ENCODE data around the gene RIPOR2.
"Not testable (repeated sequence)": the region's sequence is repeated elsewhere in the genome, so short reads cannot be mapped to it uniquely, and the experiment has no call there.

DNA sequence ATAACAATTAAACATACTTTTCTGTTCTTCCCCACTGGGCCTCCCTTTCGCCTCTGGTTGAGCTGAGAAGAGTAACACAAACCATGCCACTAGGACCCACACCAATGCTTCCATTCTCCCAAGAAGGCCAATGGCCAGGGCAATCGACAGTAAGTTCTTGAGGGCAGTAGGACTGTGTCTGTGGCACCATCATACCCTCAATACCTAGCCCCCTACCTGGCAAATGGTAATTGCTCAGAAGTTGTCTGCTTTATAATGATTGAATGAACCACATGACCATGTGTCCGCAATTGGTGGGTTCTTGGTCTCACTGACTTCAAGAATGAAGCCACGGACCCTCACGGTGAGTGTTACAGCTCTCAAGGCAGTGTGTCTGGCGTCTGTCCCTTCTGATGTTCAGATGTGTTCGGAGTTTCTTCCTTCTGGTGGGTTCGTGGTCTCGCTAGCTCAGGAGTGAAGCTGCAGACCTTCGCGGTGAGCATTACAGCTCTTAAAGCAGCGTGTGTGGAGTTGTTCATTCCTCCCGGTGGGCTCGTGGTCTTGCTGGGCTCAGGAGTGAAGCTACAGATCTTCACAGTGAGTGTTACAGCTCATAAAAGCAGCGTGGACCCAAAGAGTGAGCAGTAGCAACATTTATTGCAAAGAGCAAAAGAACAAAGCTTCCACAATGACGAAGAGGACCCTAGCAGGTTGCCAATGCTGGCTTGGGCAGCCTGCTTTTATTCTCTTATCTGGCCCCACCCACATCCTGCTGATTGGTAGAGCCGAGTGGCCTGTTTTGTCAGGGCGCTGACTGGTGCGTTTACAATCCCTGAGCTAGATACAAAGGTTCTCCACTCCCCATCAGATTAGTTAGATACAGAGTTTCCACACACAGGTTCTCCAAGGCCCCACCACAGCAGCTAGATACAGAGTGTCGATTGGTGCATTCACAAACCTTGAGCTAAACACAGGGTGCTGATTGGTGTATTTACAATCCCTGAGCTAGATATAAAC lies 170.6 kb downstream of the RIPOR2 start:
- TF ChIP-seq CTCF (conservative IDR thresholded peaks at IDR 0.05; ENCODE audit: low read depth in 2 of 2); JUNB (IDR thresholded peaks at IDR 0.05; ENCODE audit: unreplicated experiment); POLR2AphosphoS5 (IDR thresholded peaks at IDR 0.05; ENCODE audit: low read depth); EZH2phosphoT487 (IDR thresholded peaks at IDR 0.05; ENCODE audit: unreplicated experiment); EZH2 (IDR thresholded peaks at IDR 0.05; ENCODE audit: low read depth, unreplicated experiment); REST (IDR thresholded peaks at IDR 0.05; ENCODE audit: unreplicated experiment); ZNF114 (CRISPR knock-in tag; IDR thresholded peaks at IDR 0.05); ZNF462 (CRISPR knock-in tag; IDR thresholded peaks at IDR 0.05); NANOG (IDR thresholded peaks at IDR 0.05; ENCODE audit: borderline replicate concordance); CREB1 (CRISPR knock-in tag; IDR thresholded peaks at IDR 0.05; ENCODE audit: low read depth); ZNF331 (CRISPR knock-in tag; IDR thresholded peaks at IDR 0.05; ENCODE audit: low read depth); STAT1 (IDR thresholded peaks at IDR 0.05; ENCODE audit: unreplicated experiment): not testable (repeated sequence)
- TF ChIP-seq, protein P1, sequence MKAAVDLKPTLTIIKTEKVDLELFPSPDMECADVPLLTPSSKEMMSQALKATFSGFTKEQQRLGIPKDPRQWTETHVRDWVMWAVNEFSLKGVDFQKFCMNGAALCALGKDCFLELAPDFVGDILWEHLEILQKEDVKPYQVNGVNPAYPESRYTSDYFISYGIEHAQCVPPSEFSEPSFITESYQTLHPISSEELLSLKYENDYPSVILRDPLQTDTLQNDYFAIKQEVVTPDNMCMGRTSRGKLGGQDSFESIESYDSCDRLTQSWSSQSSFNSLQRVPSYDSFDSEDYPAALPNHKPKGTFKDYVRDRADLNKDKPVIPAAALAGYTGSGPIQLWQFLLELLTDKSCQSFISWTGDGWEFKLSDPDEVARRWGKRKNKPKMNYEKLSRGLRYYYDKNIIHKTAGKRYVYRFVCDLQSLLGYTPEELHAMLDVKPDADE (IDR thresholded peaks at IDR 0.05), result not testable (repeated sequence)

Measured in GM23338 (cell line).